Mononuclear cell (primary cell): ENCODE data around the gene VANGL1. TPM values are rescaled to one million over a fixed set of nuclear protein-coding genes. Genes with fewer than 3 reads are reported as not detected.

ENCODE experiments used
- H3K27me3 ChIP-seq: 2 replicates; pipeline ENCODE4 v1.6.0; 2011; ENCODE audit warnings: low read length, control low read depth; ENCODE audit not compliant: insufficient read depth
- H3K4me1 ChIP-seq: 2 replicates; pipeline ENCODE4 v1.5.1; 2011; ENCODE audit warnings: mild to moderate bottlenecking, low read length, control low read depth; ENCODE audit not compliant: insufficient read depth
- H3K4me3 ChIP-seq: 2 replicates; pipeline ENCODE4 v1.5.1; 2011; ENCODE audit warnings: mild to moderate bottlenecking, low read length, moderate library complexity
- H3K9me3 ChIP-seq: 2 replicates; pipeline ENCODE4 v1.5.1; 2011; ENCODE audit warnings: low read depth, mild to moderate bottlenecking, control low read depth, low read length
- total RNA-seq: library from RNA; depleted of rRNA; stranded (reverse); fragments of >200 nt; gene quantifications from one replicate; pipeline ENCODE4 v1.2.3, GENCODE V29; 2012

The VANGL1 gene
- total RNA-seq, 1 donor: 1.9 TPM

DNA sequence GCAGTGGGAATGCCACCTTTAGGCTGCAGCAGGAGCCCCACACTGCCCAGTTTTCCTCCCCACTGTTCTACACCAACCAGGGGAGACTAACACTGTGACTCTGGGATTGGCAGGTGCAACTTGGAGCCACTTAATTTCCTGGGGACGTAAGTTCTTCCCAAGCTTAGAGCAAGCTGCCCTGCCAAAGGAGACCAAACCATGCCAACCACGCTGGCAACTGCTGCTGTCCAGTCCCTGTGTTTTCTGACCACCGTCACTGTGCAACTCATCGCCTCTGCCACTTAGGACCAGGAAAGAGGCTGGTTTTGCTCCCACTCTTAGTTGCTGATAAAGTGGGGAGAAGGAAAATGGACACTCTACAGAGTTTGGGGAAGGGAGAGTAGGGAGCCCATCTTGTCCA is 50.5 kb downstream of the VANGL1 start:
- Histone ChIP-seq H3K4me3 (no peak overlapping the region), H3K27me3 (no peaks in the 10 kb centered on the region), H3K4me1 (no peaks in the 10 kb centered on the region), H3K9me3 (no peaks in the 10 kb centered on the region)

DNA sequence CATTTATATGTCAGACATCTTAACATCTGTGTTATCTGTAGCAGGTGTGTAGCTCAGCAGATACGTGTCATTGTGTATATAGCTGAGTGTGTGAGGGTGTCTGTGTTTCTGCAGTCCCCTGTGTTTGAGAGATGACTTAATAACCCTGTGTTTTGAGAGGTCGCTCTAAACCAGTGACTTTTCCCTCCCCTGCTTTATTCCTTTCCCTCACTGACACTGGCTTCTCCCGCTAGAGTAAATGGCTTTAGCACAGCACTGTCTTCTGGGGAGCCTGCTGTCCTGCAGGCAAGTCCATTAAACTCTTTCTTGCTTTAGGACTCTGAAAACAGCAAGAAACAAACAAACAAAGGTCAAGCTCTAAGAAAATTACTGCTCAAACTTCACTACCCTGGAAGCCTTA is 53.0 kb downstream of the VANGL1 start:
- no peaks in the 10 kb centered on the region for H3K27me3 ChIP-seq
- H3K4me3 ChIP-seq: no peak overlapping the region
- H3K4me1 ChIP-seq: no peaks in the 10 kb centered on the region
- no peaks in the 10 kb centered on the region for H3K9me3 ChIP-seq

DNA sequence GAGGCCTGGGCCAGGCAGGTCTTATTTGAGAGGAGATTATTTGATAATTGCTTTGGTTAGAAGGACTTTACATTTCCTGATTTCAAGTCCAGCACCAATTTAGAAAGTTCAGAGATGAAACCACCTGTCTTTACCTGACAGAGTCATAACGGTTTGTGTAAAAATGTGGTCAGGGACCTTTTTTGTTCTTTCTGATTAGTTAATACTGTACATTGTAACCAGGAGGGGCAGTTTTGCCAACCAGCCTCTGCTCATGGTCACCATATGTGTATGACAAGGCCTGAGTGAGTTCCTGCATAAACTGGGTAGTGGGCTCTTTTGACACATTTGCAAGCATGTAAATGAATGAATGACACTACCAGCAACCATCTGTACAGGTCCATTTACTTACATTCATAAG is 55.8 kb downstream of the VANGL1 start:
- H3K9me3 ChIP-seq: no peaks in the 10 kb centered on the region
- no peaks in the 10 kb centered on the region for H3K27me3 ChIP-seq
- no peak overlapping the region for H3K4me3 ChIP-seq
- H3K4me1 ChIP-seq: no peaks in the 10 kb centered on the region

DNA sequence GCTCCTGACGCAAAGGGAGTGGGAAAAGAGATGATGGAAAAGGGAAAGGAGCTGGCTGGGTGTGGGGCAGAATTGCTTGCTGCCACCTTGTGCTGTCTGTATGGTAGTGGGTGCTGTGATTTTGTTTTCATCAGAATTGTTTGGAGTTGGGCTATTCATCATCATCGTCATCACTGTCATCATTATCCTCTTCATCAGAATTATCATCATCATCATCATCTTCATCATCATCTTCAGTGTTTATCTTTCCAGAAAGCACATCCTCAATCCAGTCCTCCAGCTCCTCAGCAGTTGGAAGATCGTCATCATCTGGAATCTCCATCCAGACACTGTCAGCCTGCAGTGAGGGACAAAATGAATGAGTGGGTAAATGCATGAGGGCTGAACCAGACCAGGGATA is 59.3 kb downstream of the VANGL1 start:
- Histone ChIP-seq H3K9me3 (no peaks in the 10 kb centered on the region), H3K27me3 (no peaks in the 10 kb centered on the region), H3K4me1 (no peaks in the 10 kb centered on the region), H3K4me3 (no peak overlapping the region)

DNA sequence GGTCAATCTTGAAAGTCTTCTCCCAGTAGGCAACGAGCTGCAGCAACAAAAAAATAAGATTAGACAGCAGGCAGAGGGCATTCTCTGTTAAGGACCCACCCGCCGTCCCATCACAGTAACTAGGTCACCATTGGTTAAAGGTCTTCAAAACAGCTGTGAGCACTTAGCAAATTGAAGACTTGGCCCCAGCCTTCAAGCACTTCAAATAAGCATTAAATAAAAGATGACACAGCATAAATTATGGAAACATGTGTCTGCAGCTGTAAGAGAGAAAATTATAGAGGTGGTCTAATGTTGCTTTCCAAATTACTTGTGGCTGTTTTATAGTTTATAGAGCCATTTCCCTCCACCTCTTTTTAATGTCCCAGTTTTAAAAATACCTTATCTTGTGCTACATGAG is 61.2 kb downstream of the VANGL1 start:
- Histone ChIP-seq H3K4me1 (no peaks in the 10 kb centered on the region), H3K27me3 (no peaks in the 10 kb centered on the region), H3K4me3 (no peak overlapping the region), H3K9me3 (no peaks in the 10 kb centered on the region)

DNA sequence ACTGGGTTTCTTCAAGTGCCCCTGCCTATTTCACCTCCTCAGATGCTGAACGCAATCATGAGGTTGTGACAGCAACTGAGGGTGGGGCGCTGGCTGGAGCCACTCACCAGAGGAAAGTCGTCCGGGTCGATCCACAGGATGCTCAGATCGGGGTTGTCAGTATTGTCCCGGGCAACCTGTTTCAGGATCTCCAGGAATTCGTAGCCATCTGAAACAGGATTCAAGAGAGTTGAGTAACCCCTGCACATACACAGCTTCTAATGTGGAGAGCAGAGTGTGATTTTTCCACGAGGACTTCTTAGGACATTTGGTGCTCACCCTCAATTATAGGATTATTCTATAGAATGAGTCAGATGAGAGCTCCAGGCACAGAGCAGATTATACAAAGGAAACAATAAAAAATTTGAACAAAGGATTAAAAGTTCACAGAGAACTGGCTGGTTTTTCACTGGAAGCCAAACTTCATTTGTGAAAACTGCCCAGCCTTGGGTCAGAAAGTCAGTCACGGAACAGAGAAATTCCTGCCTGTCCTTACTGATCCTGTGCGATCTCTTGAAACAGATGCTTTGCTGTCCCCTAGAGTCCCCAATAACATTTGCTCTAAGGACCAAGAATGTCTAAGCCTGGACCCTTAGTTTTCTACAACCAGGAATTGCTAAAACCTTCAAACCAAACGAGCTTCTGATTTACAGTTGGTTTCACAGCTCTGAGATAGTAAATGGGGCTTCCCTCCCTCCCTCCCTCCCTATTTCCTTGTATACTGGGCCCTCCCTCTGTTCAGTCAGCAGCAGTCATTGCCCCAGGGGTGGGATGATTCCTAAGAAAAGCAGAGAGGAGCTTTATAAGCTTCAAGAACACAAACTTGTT is 63.5 kb downstream of the VANGL1 start:
- no peak overlapping the region for H3K4me3 ChIP-seq
- H3K27me3 ChIP-seq: no peaks in the 10 kb centered on the region
- no peaks in the 10 kb centered on the region for H3K4me1 ChIP-seq

DNA sequence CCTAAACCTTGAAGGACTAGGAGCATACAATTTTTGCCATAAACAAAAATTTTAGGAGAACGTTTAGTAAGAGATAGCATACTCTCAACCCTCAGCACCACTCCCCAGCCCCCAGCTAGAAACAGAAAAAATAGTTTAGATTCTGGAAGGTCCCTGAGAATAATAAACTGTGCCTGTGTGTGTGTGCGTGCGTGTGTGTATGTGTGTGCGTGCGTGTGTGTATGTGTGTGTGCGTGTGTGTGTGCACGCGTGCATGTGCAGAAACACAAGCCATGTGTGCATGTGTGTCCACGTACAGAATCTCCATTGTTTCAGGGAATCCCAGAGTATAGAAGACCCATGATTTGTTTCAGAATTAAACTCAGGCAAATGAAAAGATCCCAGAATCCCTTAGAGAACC is 64.2 kb downstream of the VANGL1 start:
- H3K4me3 ChIP-seq: no peak overlapping the region
- no peaks in the 10 kb centered on the region for H3K9me3 ChIP-seq
- H3K4me1 ChIP-seq: no peaks in the 10 kb centered on the region
- no peaks in the 10 kb centered on the region for H3K27me3 ChIP-seq

More for the DNA sequence above, 63.5 kb downstream of the VANGL1 start:
- H3K9me3 ChIP-seq: no peaks in the 10 kb centered on the region

DNA sequence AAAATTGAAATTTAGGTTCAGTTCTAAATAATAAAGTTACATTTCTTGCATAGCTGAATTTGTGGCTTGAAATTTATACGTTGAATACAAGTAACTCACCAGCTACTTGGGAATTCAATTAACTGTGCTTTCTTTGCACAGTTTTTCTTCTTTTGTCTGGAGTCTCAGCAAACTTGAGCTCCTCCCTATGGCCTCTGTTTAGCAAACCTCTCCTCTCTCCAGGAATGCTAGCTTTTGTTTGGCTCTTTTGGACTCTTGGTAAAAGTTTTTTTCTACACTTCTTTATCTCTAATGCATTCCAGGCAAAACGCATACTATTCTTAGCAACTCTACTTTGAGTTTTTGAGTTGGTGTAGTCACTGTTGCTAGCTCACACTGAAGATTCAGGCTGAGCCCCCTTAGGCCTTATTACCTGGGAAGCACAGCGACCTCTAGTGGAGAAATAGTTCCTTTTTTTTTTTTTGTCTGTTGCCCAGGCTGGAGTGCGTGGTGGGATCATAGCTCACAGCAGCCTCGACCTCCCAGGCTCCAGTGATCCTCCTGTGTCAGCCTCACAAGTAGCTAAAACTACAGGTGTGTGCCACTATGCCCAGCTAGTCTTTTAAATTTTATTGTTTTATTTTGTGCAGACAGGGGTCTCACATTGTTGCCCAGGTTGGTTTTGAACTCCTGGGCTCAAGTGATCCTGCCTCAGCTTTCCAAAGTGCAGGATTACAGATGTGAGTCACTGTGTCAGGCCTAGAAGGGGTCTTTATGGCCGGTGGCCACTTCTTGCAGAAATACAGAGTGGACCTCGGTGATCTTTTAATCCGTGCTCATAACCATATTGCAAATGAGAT is 65.0 kb downstream of the VANGL1 start:
- Histone ChIP-seq H3K9me3 (no peaks in the 10 kb centered on the region), H3K4me3 (no peak overlapping the region), H3K4me1 (no peaks in the 10 kb centered on the region), H3K27me3 (no peaks in the 10 kb centered on the region)

DNA sequence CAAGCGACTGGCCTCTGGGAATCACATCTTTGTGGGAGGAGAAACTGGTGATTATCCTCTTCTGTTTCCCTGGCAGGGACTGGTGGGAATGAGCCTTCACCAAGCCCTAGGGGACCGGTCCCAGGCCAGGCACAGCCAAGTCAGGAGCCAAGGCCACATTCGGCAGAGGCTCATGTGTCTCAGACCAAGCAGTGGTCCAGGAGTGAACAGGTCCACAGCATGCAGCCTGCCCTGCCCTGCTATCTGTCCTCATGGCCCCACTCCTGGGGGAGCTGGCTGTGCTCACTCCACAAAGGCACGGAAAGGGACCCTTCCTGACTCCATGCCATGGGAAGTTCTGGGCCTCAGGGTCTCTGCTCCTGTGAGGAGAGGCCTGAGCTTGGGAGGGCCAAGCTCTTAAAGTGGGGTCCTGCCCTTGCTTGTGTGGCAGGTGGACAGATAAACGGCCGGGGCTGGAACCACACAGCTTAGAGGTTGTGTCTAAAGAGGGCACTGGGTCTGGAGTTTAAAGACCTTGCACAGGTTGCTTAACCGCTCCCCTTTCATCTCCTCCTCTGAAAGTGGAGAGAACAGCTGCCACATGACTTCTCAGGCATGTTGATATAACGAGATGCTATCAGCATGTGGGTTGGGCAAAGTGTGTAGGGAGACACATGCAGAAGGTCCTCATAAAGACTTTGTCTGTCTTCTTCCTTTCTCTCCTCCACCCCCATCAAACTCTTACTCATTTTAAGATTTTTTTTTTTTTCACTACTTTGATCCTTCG is 69.3 kb downstream of the VANGL1 start:
- Histone ChIP-seq H3K4me3 (no peak overlapping the region), H3K27me3 (no peaks in the 10 kb centered on the region), H3K4me1 (no peaks in the 10 kb centered on the region), H3K9me3 (no peaks in the 10 kb centered on the region)

DNA sequence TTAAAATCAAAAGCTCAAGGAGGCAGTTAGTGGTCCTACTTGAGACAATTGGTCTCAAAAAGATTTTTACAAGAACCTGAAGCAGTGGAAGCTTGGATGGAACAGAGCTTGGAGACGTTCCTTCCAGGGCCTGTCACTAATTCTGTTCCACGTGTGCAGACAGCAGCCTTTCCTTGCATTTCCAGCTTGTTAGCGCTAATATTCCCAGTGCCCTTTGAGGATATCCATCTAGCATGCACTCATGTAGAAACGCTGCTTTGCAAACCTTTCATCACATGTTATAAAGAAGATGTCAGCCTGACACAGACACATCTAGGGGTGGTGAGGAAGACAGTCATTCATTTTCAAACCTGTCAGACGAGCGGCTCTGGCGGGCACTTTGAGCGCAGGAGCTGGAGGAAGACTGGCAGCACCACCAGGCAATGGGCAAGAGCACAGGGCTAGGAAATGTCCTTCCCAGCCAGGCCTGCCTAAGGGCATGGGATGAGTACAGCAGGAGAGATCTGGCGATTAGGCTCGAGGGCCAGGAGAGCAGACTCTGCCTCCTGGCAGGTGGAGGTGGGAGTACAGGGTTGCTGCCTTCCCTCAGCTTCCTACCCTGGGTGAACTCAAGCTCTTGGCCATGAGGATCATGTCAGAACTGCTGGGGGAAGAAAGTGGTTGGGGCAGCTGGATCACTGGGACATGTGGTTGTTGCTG is 71.3 kb downstream of the VANGL1 start:
- no peaks in the 10 kb centered on the region for H3K27me3 ChIP-seq
- no peaks in the 10 kb centered on the region for H3K4me1 ChIP-seq
- H3K9me3 ChIP-seq: no peaks in the 10 kb centered on the region
- H3K4me3 ChIP-seq: no peak overlapping the region

DNA sequence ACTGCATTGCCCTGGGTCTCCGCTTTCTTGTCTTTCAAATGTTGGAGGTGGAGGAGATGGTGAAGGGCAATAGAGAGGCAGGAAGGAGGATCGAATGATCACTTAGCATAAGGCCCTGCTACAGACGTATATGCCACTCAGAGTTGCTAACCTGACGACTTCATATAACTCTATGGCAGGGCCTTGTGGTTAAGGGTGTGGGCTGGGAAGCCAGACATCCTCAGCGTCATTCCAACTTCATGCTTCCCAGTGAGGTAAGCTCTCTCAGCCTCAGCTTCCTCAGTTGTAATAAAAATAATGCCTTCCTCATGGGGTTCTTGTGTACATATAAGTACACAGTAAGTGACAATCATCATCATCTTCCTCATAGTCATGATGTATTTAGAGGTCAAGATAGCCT is 72.1 kb downstream of the VANGL1 start:
- Histone ChIP-seq H3K27me3 (no peaks in the 10 kb centered on the region), H3K4me3 (no peak overlapping the region), H3K9me3 (no peaks in the 10 kb centered on the region), H3K4me1 (no peaks in the 10 kb centered on the region)

DNA sequence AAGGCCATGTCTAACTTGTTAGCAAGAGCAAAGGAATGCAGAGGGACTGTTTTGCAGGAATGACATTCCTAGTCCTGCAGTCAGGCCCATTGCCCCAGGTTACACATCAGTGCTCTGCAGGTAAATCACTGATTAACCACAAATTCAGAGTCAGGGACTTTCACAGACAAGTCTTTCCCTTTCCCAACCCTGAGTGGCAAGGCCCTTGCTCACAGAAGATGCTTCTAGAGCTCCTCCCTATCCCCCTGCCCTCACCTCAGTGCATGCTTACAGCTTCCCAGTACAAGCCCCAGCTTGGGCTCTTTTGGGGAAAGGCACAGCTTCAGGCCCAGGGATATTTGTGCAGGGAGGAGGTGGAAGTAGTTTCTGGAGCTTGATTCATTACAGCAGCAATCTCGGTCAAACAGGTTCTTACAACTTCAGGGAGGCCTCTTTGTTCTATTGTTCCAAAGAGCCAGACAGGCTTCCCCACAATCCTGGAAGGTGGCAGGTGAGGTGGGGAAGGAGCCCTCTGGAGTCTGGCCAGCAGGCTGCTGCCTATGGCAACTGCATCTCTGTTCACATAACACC is 72.9 kb downstream of the VANGL1 start:
- H3K4me3 ChIP-seq: no peak overlapping the region
- H3K4me1 ChIP-seq: no peaks in the 10 kb centered on the region
- no peaks in the 10 kb centered on the region for H3K27me3 ChIP-seq

DNA sequence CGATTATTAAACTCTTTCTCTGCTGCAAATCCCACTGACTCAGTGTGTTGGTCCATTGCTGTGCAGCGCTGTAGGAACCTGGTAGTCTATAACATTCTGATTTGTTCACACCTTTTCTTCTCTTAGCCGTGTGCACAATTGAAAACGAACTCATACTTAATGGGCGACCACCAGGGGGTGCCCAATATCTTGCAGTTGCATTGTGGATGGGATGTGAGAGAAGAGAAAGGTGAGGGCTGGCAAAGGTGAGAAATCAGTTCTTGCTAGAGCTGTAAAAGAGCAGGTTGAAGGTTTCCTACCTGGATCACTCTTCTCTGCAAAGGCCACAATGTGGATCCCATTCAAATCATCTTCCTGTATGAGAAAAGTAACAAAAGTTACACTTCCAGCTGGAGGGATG is 75.8 kb downstream of the VANGL1 start:
- Histone ChIP-seq H3K27me3 (no peaks in the 10 kb centered on the region), H3K4me1 (no peaks in the 10 kb centered on the region), H3K9me3 (no peaks in the 10 kb centered on the region), H3K4me3 (no peak overlapping the region)

More for the DNA sequence above, 72.9 kb downstream of the VANGL1 start:
- H3K9me3 ChIP-seq: no peaks in the 10 kb centered on the region

DNA sequence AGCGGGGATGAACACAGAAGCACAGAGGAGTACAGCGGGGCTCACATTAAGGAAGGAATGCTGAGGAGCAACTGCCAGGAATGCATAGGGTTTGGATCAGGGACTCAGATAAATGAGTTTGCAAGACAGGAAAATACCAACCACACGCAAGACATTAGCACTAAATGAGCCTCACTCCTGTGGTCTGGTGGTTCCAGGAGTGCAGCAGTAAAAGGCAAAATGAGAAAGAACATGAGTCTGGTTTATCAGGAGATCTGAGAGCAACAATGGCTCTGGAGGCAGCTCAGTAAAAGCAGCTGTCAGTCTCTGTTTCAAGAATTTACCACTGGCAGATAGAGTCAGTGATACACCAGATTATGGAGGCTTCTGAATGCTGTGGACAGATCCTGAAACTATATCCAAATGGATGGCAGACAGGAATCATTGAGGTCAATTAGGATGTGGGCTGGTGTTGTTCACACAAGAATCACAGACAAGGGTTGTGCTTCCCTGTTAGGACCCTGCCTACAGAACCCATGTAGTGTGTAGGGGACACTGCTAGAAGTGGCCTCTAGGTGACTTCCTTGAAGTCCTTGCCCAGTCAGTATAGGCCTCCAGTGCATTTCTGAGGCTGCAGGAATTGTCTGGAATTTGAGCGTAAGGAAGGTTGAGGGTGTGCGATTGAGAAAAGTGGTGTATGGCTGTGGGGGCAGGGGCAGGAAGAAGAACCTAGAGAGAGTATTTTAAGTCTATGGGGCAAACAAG is 76.4 kb downstream of the VANGL1 start:
- Histone ChIP-seq H3K4me3 (no peak overlapping the region), H3K9me3 (no peaks in the 10 kb centered on the region), H3K4me1 (no peaks in the 10 kb centered on the region), H3K27me3 (no peaks in the 10 kb centered on the region)
